Measurements from ENCODE around the gene ITM2B.

The ITM2B gene

GRCh38 chr13:48221686-48222187, 11.3 kb upstream of the ITM2B start:
- TF ChIP-seq, protein P1, sequence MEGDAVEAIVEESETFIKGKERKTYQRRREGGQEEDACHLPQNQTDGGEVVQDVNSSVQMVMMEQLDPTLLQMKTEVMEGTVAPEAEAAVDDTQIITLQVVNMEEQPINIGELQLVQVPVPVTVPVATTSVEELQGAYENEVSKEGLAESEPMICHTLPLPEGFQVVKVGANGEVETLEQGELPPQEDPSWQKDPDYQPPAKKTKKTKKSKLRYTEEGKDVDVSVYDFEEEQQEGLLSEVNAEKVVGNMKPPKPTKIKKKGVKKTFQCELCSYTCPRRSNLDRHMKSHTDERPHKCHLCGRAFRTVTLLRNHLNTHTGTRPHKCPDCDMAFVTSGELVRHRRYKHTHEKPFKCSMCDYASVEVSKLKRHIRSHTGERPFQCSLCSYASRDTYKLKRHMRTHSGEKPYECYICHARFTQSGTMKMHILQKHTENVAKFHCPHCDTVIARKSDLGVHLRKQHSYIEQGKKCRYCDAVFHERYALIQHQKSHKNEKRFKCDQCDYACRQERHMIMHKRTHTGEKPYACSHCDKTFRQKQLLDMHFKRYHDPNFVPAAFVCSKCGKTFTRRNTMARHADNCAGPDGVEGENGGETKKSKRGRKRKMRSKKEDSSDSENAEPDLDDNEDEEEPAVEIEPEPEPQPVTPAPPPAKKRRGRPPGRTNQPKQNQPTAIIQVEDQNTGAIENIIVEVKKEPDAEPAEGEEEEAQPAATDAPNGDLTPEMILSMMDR (IDR thresholded peaks at IDR 0.05; ENCODE audit: insufficient read depth, low read length, poor library complexity, severe bottlenecking) = no peak
- Histone ChIP-seq H3K27me3 (replicated peaks; ENCODE audit: control insufficient read depth, insufficient read depth, low read length) (no peaks in the 10 kb centered on the region), H3K4me3 (replicated peaks; ENCODE audit: low read depth, low read length) (no peak overlapping the region), H3K36me3 (ENCODE audit: control insufficient read depth, insufficient read depth, low read length) (no peaks in the 10 kb centered on the region)
- no peak for DNase-seq (ENCODE audit: extremely low read depth, insufficient read length)

GRCh38 chr13:48222358-48223301, 10.4 kb upstream of the ITM2B start:
- TF ChIP-seq, protein P1 (IDR thresholded peaks at IDR 0.05; ENCODE audit: insufficient read depth, low read length, poor library complexity, severe bottlenecking) = no peak
- DNase-seq (ENCODE audit: extremely low read depth, insufficient read length) = no peak
- Histone ChIP-seq H3K27me3 (replicated peaks; ENCODE audit: control insufficient read depth, insufficient read depth, low read length) (no peaks in the 10 kb centered on the region), H3K36me3 (ENCODE audit: control insufficient read depth, insufficient read depth, low read length) (no peaks in the 10 kb centered on the region), H3K4me3 (replicated peaks; ENCODE audit: low read depth, low read length) (no peak overlapping the region)

- TF ChIP-seq, protein P1 (IDR thresholded peaks at IDR 0.05; ENCODE audit: insufficient read depth, low read length, poor library complexity, severe bottlenecking) = no peak
- Histone ChIP-seq H3K27me3 (replicated peaks; ENCODE audit: control insufficient read depth, insufficient read depth, low read length) (no peaks in the 10 kb centered on the region), H3K36me3 (ENCODE audit: control insufficient read depth, insufficient read depth, low read length) (no peaks in the 10 kb centered on the region), H3K4me3 (replicated peaks; ENCODE audit: low read depth, low read length) (no peak overlapping the region)
- no peak for DNase-seq (ENCODE audit: extremely low read depth, insufficient read length)
Measured at GRCh38 chr13:48224701-48225100, 8.3 kb upstream of the ITM2B start.

DNA sequence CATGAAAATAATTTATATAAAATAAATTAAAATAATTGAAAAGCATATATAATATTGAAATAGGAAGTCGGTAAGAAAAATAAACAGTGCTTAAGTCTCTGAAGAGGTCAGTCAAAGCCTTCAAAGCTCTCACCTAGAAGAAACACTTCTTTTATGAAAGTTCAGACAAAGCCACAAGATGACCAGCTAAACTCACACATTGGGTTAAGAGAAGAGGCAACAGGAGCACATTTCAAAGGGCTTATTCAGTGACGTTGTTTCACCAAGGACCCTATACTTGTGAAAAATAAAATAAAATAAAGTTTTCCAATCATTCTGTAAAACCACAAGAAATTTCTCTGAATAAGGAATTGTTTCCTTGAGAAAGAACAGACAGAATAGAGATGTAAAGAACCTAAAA, 2.5 kb upstream of the ITM2B start:
- TF ChIP-seq, protein P1 (IDR thresholded peaks at IDR 0.05; ENCODE audit: insufficient read depth, low read length, poor library complexity, severe bottlenecking) = no peak
- no peaks in the 10 kb centered on the region; the same call in none of the 2 replicates for H3K27me3 ChIP-seq (replicated peaks; ENCODE audit: control insufficient read depth, insufficient read depth, low read length)
- no peak for DNase-seq (ENCODE audit: extremely low read depth, insufficient read length)
- H3K36me3 ChIP-seq (ENCODE audit: control insufficient read depth, insufficient read depth, low read length) = no peaks in the 10 kb centered on the region; the same call in 1 of the 2 replicates
- no peak overlapping the region for H3K4me3 ChIP-seq (replicated peaks; ENCODE audit: low read depth, low read length)

DNA sequence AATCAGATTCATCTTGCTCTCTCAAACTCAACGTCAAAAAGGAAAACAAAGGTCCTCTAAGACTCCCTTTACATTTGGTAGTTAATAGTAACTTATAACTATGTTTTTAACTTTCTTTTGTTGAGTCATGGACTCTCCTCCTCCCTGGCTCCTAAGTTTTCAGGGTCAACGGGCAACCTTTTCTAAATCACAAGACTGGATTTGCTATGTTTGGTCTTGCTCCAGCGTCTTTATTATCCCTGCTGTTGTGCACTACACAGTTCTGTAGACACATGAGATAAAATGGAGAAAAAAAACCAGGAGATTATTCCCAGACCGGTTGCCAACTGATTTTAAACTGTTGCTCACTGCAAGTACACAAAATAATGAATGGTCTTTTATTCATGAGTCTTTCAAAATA, 1.9 kb upstream of the ITM2B start:
- TF ChIP-seq, protein P1 (IDR thresholded peaks at IDR 0.05; ENCODE audit: insufficient read depth, low read length, poor library complexity, severe bottlenecking) = no peak
- DNase-seq (ENCODE audit: extremely low read depth, insufficient read length) = no peak
- Histone ChIP-seq H3K36me3 (ENCODE audit: control insufficient read depth, insufficient read depth, low read length) (no peaks in the 10 kb centered on the region; the same call in 1 of the 2 replicates), H3K4me3 (replicated peaks; ENCODE audit: low read depth, low read length) (no peak overlapping the region), H3K27me3 (replicated peaks; ENCODE audit: control insufficient read depth, insufficient read depth, low read length) (no peaks in the 10 kb centered on the region; the same call in none of the 2 replicates)
